ENCODE results near the gene SWAP70.

SWAP70 gene

DNA sequence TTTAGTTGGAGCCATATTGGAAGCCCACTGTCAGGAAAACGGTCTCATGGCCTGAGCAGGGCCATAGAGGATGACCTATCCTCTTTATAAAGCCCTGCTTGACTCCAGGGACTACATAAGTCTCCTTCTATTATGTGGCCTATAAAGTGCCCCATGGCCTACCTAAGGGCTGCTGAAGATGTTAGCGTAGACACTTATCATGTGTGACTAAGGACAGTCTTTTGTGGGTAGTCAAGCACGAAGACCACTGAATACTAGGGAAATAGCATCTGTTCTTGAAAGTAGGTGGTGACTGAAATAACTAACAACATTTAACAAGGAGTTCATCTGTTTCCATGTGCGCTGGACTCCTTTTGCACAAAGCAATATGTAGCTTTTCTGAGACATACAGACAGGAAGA is 117.1 kb downstream of the SWAP70 start:
- no peak for DNase-seq

DNA sequence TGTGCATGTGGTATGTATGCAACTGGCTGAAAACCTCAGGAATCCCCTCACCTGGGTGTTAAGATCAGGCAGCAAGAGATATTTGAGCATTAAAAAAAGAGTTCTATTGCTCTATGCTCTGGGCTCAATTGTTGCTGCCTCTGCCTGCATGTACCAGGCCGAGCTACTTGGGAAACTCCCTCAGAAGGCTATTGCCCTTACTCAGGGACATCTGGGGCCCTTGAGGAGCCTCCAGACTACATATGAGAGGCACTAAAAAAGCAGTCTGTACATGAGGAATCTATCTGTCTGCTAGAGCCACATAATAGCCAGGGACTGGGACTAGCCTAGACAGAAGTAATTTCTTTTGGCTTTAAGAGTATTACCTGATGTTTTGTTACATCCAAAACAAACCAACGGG is 120.1 kb downstream of the SWAP70 start:
- no peak for DNase-seq

DNA sequence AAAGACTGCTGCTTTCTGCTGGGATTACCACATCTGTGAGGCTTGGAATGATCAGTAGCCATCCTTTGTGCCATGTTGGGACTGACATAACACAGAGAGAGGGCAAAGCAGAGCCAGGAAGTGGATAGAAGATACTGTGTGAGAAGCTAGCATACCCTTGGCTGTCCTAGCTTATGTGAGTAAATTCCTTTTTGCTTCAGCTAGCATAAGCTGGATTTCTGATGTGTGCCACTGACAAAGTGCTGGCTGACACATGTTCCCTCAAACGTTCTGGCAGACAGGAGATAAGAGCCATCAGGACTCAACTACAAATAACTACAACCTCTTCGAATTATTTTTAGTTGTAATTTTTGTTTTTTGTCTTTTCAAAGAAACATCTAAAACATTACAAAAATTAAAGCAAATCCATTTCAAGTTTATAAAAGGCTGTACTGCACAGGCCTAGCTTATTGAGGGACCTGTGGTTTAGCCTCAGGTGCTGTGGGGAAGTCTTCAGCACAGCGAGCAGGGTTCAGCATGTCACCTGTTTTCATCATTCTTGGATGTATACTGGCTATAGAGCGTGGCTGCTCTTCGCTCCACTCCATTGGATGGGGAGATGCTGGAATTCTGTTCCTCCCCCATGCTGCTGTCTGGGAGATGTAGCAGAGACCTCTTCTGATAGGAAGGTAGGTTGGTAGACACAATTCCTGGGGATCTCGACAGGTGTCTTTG is 120.9 kb downstream of the SWAP70 start:
- DNase-seq = no peak

DNA sequence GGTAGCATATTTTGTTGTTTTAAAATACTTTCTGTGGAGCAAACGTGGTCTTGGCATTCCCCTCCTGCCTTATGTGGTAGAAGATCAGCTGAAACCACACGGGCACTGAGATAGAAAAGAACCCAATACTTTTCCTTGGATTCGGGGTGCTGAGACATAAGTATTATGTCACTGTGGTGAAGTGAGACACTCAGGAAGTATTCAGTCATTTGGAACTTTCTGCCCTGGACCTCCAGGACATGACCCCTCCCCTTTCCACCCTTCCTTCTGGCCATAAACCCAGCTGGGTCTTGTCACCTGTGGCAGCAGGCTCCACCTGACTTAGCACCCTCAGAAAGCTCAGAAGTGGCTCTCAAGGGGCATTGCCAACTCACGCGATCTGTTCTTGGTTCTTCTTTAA is 123.4 kb downstream of the SWAP70 start:
- DNase-seq = no peak

DNA sequence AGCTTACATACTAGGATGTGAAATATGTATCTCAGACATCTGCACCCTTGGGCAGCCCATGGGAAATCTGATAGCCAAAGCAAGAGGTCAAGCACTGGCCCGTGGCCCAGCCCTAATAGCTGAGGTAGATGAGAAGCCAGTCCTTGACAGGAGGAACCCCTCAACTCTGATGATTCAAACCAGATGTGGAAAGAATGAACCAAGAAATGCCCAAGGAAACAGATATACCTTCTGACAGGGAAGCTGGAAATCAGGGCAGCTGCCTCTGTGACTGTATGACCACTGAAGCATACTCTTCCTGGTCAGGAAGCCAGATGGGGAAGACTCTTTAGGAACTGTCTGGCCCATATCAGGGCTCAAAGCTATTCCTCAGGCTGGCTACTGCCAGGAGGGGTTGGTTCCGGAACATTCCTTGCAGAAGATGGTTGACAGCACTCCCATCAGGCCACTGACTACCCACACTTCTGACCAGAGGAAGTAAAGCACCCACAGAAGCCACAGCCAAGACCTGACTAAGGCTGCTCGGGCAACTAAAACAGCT is 124.2 kb downstream of the SWAP70 start:
- DNase-seq = no peak

DNA sequence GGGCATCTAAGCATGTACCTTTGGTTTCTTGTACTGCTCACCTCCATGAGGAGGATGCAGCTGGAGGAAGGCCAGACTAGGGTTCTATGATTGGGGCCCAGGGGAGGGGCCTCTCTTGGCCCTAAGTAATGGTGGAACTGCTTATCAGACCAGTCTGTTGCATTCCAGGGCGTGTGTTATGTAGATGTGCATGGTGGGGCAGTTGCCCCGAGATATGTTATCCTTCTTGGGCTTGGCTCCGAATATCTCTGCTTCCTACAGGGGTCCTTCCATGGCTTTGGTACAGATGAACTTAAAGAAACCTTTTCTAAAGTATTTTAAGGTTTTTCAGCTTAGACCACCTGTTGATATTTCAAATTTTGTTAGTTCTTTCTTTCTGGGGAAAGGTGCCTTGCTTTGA is 126.0 kb downstream of the SWAP70 start:
- no peak for DNase-seq

DNA sequence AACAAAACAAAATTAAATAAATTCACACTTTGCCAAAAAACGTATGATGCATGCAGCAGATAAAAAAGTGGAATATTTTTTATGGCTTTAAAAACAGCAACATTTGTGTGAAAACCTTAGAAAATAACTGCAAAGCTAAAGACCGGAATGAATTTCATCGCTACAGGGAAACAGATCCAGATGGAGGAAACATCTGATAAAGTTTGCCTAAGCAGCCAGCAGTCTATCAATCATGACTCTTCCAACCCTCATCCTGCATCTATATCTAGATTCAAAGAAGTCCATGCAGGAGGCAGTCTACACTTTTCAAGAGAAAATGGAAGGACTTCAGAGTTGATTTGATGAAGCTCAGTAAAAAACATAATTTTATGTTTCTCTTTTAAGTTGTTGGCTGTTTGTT is 126.8 kb downstream of the SWAP70 start:
- DNase-seq = no peak

DNA sequence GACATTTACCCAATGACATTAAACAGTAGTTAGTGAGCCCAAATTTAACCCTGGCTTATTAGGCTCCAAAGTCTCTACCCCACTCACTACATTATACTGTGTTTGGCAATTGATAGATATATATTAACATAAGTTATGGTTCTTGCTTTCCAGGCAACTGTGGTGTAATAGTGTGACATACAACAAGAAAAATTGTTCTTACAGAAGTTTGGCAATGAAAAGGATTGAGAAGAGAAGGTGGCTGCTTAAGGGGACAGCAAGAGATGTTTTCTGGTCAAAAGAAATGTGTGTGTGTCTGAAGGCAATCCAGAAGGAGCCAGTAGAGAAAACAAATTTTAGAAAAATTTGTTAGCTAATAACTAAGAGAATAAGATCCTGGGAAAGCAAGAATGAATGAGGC is 132.4 kb downstream of the SWAP70 start:
- DNase-seq = no peak

DNA sequence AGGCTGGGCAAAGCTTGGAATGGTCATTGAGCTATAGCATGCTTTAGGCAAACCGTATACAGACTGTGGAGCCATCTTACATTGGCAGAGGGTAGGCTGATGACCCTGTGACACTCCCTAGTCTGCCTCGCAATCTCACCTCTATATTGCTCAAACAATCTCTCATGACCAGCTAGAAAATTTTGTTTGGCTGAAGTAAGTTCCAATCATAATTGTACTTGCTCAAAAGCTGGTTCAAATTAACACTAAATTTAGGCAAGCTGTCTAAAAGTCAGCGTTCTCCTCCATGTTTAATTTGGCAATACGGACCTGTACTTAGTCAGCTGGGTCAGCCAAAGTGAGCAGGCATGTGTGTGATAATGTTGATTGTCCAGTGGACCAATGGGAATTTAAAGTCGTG is 133.0 kb downstream of the SWAP70 start:
- DNase-seq = no peak

DNA sequence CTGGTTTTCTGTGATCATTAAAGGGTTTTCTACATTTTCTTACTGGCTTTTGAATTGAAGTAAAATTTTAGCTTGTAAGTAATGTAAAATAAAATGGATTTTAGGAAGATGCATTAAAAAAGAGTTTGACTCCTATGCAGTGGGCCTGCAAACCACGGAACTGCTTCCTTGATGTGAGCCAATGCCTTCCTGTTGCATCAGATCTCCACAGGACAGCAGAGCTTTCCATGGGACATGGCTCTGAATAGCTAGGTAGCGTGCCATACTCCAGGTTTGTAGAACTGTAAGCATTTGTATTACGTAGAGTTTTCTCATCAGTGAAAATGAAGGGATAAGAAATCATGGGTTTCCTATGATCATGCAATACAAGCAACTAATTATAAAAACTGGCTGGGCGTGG is 133.4 kb downstream of the SWAP70 start:
- DNase-seq = no peak

DNA sequence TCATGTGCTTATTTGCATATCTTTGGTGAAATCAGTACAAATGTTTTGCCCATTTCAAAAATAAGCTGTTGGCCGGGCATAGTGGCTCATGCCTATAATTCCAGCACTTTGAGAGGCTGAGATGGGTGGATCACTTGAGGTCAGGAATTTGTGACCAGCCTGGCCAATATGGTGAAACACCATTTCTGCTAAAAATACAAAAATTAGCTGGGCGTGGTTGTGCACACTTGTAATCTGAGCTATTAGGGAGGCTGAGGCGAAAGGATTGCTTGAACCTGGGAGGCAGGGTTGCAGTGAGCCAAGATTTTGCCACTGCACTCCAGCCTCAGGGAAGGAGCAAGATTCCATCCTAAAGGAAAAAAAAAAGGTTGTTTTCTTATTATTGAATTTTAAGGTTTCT is 136.0 kb downstream of the SWAP70 start:
- DNase-seq = no peak

DNA sequence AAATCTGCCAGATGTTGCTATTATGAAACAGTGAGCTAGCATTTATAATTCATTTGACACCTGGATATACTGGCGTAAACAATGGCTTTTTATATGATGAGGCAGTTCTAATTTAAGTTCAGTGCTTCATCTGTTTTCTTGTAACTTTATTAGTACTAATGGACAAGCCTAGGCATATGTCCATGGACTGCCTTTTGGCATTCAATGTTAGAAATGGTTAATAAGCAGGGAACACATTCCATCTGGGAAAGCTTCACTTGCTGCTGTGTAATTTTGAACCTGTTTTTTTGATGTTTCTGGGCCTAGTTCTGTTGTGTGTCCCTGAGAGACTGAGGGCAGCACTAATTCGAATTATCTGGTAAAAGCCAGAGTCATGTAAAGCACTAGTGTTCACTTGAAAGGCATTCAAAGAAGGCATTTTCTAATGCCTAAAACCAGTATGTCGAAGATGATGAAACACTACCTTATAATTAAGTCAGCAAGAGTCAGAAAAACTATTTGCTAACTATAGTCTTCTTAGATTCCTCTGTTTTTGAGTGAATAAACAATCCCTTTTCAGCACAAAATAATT is 138.5 kb downstream of the SWAP70 start:
- no peak for DNase-seq

Measured in CD4-positive, alpha-beta T cell treated with Interleukin-17A for 4 hours (primary cell).